RCC 7860 (cell line): Measurements from ENCODE around the gene NARF.

Source experiments
- DNase-seq: peaks from one replicate; pipeline ENCODE4 v3.0.0-alpha.2; 2015; ENCODE audit warnings: low spot score
- FAIRE-seq: peaks from 2 replicates; lab custom pipeline; 2012; peaks lifted over from hg19 to GRCh38; lab: Jason Lieb, UNC

The NARF gene

GRCh38 chr17:82470065-82470464 lies 11.5 kb downstream of the NARF start:
- FAIRE-seq: no peak
- no peak for DNase-seq

DNA sequence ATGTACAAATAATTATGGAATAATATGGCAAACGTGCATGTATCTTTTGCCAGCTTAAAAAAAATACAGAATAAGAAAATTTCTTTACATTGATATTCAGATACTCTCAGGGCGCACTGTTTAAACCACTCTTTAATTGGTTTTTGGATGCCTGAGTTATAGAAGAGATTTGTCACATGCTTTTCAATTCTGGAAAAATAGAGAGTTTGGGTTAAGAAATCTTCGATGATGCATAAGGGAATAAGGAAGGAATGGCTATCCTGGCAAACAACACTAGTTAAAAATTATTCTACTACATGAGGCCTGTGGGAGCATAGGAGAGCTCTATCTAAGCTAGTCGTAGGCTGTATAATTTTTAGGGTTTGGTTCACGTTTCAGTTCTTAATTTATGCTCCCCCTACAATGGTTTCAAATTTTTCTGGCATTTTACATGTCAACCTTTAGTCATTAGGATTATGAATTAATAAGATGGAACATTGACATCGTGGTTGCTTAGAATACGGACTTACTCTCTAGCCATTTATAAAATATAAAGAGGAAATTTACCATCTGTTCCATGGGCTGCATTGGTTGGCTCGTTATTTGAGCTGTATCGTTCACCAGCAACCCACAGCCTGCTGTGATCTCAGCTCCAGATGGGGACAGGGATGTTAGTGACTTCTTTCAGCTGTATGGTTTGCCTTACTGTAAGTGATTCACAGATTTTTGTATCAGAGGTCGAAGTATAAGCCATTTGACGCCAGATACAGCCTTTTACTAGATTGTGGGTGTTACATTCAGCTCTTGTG lies 15.9 kb downstream of the NARF start:
- FAIRE-seq (no peak), DNase-seq (no peak)

DNA sequence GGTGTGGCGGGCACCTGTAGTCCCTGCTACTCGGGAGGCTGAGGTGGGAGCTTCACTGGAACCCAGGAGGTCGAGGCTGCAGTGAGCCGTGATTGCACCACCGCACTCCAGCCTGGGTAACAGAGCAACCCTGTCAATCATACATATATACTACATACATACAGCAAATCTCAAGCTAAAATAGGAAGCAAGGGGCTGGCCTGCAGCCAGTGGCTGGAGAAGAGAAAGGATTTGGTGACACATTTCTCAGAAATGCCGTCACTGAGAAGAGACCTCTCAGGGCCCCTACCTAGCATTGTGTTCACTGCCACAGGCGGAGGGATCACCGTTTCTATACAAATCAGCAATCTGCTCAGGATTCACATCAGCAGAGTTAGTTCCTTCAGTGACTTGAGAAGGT lies 16.9 kb downstream of the NARF start:
- no peak for FAIRE-seq
- DNase-seq: peak; percentile 11

GRCh38 chr17:82477934-82478333 lies 19.4 kb downstream of the NARF start:
- FAIRE-seq: no peak

GRCh38 chr17:82479602-82480001 lies 21.1 kb downstream of the NARF start:
- no peak for DNase-seq
- FAIRE-seq: no peak

More at GRCh38 chr17:82477934-82478333, 19.4 kb downstream of the NARF start:
- no peak for DNase-seq

GRCh38 chr17:82480318-82480717 lies 21.8 kb downstream of the NARF start:
- DNase-seq: no peak
- FAIRE-seq: no peak

- DNase-seq (no peak), FAIRE-seq (no peak)
Observed at GRCh38 chr17:82483204-82483660, 24.7 kb downstream of the NARF start.

- FAIRE-seq: no peak
- DNase-seq: no peak
Observed at GRCh38 chr17:82483836-82484235, 25.3 kb downstream of the NARF start.

DNA sequence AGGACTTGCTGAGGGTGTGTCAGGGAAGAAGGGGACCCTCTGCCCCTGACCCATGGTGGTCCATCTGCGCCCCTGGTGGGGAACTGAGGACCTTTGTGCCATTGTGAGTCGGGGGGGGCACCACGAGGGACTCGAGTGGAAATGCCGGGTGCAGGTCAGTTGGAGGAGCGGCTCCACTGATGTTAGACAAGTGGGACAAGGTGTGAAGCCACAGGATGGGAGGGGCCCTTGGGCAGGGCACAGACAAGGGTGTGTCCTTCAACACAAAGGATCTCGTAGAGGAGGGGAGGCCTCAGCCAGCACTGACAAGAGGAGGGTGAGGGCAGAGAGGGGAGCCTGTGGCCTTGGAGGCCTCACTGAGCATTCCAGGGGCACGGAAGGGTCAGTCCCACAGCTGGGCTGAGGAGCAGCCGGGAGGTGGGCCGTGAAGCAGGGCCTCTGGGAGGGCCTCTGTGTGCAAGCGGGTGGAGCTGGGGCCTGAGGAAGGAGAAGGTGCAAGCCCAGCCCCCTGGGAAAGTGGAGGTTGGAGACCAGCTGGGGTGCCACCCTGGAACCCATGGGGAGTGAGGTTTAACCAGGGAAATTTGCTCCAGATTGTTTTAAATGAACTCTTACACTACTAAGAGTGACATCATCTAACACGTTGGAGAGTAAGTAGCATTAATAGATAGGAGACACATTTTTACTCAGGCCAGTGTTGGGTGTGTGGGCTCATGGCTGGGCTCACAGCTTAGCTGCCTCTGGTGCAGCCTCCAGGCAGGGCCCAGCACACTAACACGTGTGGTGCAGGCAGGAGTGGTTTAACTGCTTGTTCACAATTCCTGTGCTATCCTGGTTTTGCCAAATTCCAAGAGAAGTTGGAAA lies 27.9 kb downstream of the NARF start:
- no peak for DNase-seq
- FAIRE-seq: no peak

- FAIRE-seq (no peak), DNase-seq (no peak)
Observed at GRCh38 chr17:82487910-82488309, 29.4 kb downstream of the NARF start.

DNA sequence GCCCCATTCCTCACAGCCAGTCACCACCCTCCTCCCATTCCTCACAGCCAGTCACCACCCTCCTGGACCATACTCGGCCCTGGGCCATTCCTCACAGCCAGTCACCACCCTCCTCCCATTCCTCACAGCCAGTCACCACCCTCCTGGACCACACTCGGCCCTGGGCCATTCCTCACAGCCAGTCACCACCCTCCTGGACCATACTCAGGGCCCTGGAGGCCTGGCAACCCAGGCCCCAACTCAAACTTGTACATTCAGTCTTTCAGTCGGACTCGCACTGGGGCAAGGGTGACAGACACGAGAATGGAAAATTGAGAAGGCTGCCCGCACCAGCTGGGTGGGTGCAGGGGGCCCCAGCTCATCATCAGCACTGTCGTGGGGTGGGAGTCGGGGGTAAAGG lies 30.6 kb downstream of the NARF start:
- DNase-seq (no peak), FAIRE-seq (no peak)

DNA sequence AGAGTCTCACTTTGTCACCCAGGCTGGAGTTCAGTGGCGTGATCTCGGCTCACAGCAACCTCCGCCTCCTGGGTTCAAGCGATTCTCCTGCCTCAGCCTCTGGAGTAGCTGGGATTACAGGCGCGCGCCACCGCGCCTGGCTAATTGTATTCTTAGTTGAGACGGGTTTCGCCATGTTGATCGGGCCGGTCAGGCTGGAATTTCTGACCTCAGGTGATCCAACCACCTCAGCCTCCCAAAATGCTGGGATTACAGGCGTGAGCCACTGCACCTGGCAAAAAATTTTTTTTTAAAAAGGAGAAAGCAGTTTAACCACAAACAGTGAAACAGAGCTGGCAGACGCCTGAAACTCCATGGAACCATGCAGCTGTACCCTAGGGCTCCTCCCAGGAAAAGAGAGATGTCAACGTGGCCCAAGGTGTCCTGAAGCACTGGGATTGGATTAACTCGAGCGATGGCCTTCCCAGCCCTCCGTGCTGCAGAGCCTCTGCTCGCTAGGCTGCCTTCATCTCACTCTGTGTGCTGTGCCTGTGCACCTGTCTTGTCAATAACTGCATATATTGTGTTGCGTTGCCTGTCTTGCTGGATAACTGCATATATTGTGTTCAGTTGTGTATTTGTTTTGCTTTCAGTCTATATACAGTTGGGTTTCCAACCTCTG lies 31.4 kb downstream of the NARF start:
- no peak for DNase-seq
- FAIRE-seq: no peak

DNA sequence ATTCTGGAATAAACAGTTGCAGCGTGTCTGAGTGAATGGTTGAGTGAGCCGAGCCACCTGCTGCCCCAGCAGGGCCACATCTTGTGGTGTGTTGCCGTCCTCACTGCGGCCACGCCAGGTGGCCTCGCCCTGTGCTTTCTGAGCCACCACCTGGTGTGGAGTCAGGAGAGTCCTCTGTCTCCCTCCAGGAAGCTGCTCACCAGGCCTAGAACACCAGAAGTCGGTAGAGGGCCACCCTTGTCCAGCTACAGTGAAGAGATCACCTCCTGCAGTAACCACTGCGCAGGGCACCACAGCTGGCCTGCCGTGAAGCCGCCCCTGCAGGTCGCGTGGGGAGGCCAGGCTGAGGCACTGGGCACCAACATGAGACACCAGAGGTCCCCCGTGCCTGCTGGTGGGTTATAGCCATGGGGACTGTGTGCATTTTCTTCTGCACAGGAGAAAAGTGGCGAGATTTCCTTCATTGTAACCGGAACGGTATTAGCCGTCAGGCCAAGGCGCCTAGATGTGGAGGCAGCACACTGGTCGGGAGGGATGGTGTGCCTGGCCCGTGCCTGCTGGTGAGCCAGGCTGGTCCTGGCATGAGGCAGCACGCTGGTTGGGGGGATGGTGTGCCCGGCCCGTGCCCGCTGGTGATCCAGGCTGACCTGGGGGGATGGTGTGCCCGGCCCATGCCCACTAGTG lies 32.1 kb downstream of the NARF start:
- FAIRE-seq (no peak), DNase-seq (no peak)

GRCh38 chr17:82491196-82491530 lies 32.6 kb downstream of the NARF start:
- DNase-seq (no peak), FAIRE-seq (no peak)

- no peak for FAIRE-seq
- DNase-seq: no peak
Observed at GRCh38 chr17:82491533-82491932, 33.0 kb downstream of the NARF start.

- FAIRE-seq: peak; percentile 42
Observed at GRCh38 chr17:82492643-82493225, 34.2 kb downstream of the NARF start.

DNA sequence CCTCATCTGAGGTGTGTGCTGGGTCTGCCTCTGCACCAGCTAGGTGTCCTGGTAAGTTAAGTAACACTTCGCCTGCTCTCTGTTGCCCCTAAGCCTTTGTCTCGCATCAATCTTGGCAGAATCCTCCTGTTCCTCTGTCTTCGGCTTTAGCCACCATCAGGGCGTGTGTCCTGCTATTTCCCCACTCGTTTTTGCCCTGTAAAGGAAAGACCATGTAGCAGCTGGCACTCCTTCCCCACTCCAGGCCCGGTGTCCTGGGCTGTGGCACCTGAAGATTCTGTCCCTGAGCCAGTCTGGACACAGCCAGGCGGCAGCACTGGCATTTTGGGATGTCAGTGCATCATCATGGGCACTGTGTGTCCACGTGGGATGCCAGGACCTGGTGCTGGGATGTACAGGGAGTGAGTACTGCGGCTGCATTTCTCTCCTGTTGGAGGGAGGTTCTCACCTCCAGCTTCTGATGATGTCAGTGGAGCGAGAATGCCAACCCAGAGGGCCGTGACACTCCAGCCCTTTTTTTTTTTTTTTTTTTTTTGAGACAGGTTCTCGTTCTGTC lies 34.8 kb downstream of the NARF start:
- DNase-seq: peak; percentile 61
- FAIRE-seq: no peak

More at GRCh38 chr17:82492643-82493225, 34.2 kb downstream of the NARF start:
- peak; percentile 70 for DNase-seq

GRCh38 chr17:82494236-82495055 lies 35.9 kb downstream of the NARF start:
- DNase-seq: peak; percentile 100
- peak; percentile 91 for FAIRE-seq

- FAIRE-seq: no peak
Observed at GRCh38 chr17:82495844-82496528, 37.4 kb downstream of the NARF start.

More at GRCh38 chr17:82495844-82496528, 37.4 kb downstream of the NARF start:
- DNase-seq: no peak
